ENCODE results near the gene RHBDD3.

The RHBDD3 gene

GRCh38 chr22:29215012-29215860, 52.5 kb downstream of the RHBDD3 start:
- H3K9me2 ChIP-seq (replicated peaks; ENCODE audit: insufficient read depth, low read length), result no peaks in the 10 kb centered on the region
- no peaks in the 10 kb centered on the region for H3K79me2 ChIP-seq (ENCODE audit: low read length)
- H3K27ac ChIP-seq (ENCODE audit: low read length), result no peak overlapping the region
- H4K20me1 ChIP-seq (ENCODE audit: insufficient read depth, low read length), result no peaks in the 10 kb centered on the region
- H3K36me3 ChIP-seq (replicated peaks; ENCODE audit: insufficient read depth, low read length), result no peaks in the 10 kb centered on the region
- TF ChIP-seq, protein P1, sequence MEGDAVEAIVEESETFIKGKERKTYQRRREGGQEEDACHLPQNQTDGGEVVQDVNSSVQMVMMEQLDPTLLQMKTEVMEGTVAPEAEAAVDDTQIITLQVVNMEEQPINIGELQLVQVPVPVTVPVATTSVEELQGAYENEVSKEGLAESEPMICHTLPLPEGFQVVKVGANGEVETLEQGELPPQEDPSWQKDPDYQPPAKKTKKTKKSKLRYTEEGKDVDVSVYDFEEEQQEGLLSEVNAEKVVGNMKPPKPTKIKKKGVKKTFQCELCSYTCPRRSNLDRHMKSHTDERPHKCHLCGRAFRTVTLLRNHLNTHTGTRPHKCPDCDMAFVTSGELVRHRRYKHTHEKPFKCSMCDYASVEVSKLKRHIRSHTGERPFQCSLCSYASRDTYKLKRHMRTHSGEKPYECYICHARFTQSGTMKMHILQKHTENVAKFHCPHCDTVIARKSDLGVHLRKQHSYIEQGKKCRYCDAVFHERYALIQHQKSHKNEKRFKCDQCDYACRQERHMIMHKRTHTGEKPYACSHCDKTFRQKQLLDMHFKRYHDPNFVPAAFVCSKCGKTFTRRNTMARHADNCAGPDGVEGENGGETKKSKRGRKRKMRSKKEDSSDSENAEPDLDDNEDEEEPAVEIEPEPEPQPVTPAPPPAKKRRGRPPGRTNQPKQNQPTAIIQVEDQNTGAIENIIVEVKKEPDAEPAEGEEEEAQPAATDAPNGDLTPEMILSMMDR (IDR thresholded peaks at IDR 0.05; ENCODE audit: low read length), result no peak
- no peak for TF ChIP-seq EZH2phosphoT487 (IDR thresholded peaks at IDR 0.05; ENCODE audit: low read length)
- no peak for TF ChIP-seq EZH2 (optimal IDR thresholded peaks at IDR 0.05; ENCODE audit: low read depth, low read length)
- no peak overlapping the region for H3K4me3 ChIP-seq (ENCODE audit: low read length)
- H3K4me2 ChIP-seq (ENCODE audit: low read depth, low read length), result no peak overlapping the region
- no peak overlapping the region for H2AFZ ChIP-seq (ENCODE audit: low read length)
- no peaks in the 10 kb centered on the region for H3K9me3 ChIP-seq (replicated peaks; ENCODE audit: insufficient read depth, low read length)
- no peak for DNase-seq
- no peaks in the 10 kb centered on the region for H3K4me1 ChIP-seq (ENCODE audit: low read length)
- H3F3A ChIP-seq (ENCODE audit: insufficient read depth, low read length), result no peaks in the 10 kb centered on the region
- no peaks in the 10 kb centered on the region for H3K27me3 ChIP-seq (replicated peaks; ENCODE audit: insufficient read depth, low read length)
- H3K9ac ChIP-seq (ENCODE audit: low read length), result no peak overlapping the region

- DNase-seq, result no peak
- Histone ChIP-seq H3K36me3 (replicated peaks; ENCODE audit: insufficient read depth, low read length) (no peaks in the 10 kb centered on the region), H3K4me2 (ENCODE audit: low read depth, low read length) (no peak overlapping the region), H2AFZ (ENCODE audit: low read length) (no peak overlapping the region), H4K20me1 (ENCODE audit: insufficient read depth, low read length) (no peaks in the 10 kb centered on the region), H3K9me2 (replicated peaks; ENCODE audit: insufficient read depth, low read length) (no peaks in the 10 kb centered on the region), H3K9me3 (replicated peaks; ENCODE audit: insufficient read depth, low read length) (no peaks in the 10 kb centered on the region), H3K27ac (ENCODE audit: low read length) (no peak overlapping the region), H3K4me3 (ENCODE audit: low read length) (no peak overlapping the region), H3K9ac (ENCODE audit: low read length) (no peak overlapping the region), H3K79me2 (ENCODE audit: low read length) (no peaks in the 10 kb centered on the region), H3K4me1 (ENCODE audit: low read length) (no peaks in the 10 kb centered on the region), H3K27me3 (replicated peaks; ENCODE audit: insufficient read depth, low read length) (no peaks in the 10 kb centered on the region), H3F3A (ENCODE audit: insufficient read depth, low read length) (no peaks in the 10 kb centered on the region)
- TF ChIP-seq, protein P1 (IDR thresholded peaks at IDR 0.05; ENCODE audit: low read length), result no peak
- TF ChIP-seq EZH2phosphoT487 (IDR thresholded peaks at IDR 0.05; ENCODE audit: low read length) (no peak), EZH2 (optimal IDR thresholded peaks at IDR 0.05; ENCODE audit: low read depth, low read length) (no peak)
These were observed 53.5 kb downstream of the RHBDD3 start for GRCh38 chr22:29214232-29214631.

DNA sequence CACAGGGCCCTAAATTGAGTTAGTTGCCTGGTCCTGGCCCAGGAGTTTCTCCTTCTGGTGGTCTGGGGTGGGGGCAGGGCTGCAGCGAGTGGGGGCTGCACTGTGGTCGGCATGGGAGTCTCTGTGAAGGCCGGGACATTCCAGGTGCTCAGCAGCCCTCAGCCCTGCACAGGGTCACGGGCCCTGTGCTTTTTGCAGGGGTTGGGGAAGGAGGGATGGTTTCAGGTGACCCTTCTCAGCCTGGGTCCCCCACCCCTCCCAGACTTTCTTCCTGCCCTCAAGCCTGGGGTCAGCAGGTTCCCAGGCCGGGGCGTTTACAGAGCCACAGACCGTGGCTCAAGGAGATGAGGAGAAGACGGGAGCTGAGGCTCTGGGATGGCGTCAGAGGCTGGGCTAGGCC, 54.3 kb downstream of the RHBDD3 start:
- Histone ChIP-seq H3K79me2 (ENCODE audit: low read length) (no peaks in the 10 kb centered on the region), H4K20me1 (ENCODE audit: insufficient read depth, low read length) (no peaks in the 10 kb centered on the region), H3K36me3 (replicated peaks; ENCODE audit: insufficient read depth, low read length) (no peaks in the 10 kb centered on the region), H3K27me3 (replicated peaks; ENCODE audit: insufficient read depth, low read length) (no peaks in the 10 kb centered on the region), H3K9me3 (replicated peaks; ENCODE audit: insufficient read depth, low read length) (no peaks in the 10 kb centered on the region), H3K4me1 (ENCODE audit: low read length) (no peaks in the 10 kb centered on the region), H3K27ac (ENCODE audit: low read length) (no peak overlapping the region), H3K9ac (ENCODE audit: low read length) (no peak overlapping the region), H3K9me2 (replicated peaks; ENCODE audit: insufficient read depth, low read length) (no peaks in the 10 kb centered on the region), H2AFZ (ENCODE audit: low read length) (no peak overlapping the region), H3K4me3 (ENCODE audit: low read length) (no peak overlapping the region), H3K4me2 (ENCODE audit: low read depth, low read length) (no peak overlapping the region), H3F3A (ENCODE audit: insufficient read depth, low read length) (no peaks in the 10 kb centered on the region)
- DNase-seq, result no peak
- no peak for TF ChIP-seq EZH2phosphoT487 (IDR thresholded peaks at IDR 0.05; ENCODE audit: low read length)

DNA sequence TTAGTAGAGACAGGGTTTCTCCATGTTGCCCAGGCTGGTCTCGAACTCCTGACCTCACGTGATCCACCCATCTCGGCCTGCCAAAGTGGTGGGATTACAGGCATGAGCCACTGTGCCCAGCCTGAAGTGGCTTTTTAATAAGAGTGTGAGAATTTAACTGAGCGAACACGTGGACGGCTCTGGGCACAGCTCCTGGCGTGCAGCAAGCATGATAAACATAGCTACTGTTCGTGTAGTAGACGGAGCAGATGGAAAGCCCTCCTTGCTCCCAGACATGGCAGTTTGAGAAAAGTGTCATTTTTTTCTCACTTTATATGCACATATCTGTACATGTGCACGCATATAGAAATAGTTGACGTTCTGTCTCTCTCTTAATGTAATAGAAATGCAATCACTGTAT, 55.0 kb downstream of the RHBDD3 start:
- H2AFZ ChIP-seq (ENCODE audit: low read length), result no peak overlapping the region
- peaks cover 3% of the 10 kb centered on the region for H3K4me1 ChIP-seq (ENCODE audit: low read length)
- TF ChIP-seq EZH2phosphoT487 (IDR thresholded peaks at IDR 0.05; ENCODE audit: low read length) (no peak), EZH2 (optimal IDR thresholded peaks at IDR 0.05; ENCODE audit: low read depth, low read length) (no peak)
- TF ChIP-seq, protein P1 (IDR thresholded peaks at IDR 0.05; ENCODE audit: low read length), result no peak
- no peaks in the 10 kb centered on the region for H3K79me2 ChIP-seq (ENCODE audit: low read length)
- no peaks in the 10 kb centered on the region for H3K9me2 ChIP-seq (replicated peaks; ENCODE audit: insufficient read depth, low read length)
- no peaks in the 10 kb centered on the region for H3K27me3 ChIP-seq (replicated peaks; ENCODE audit: insufficient read depth, low read length)
- no peak overlapping the region for H3K9ac ChIP-seq (ENCODE audit: low read length)
- no peaks in the 10 kb centered on the region for H3K9me3 ChIP-seq (replicated peaks; ENCODE audit: insufficient read depth, low read length)
- no peak overlapping the region for H3K4me3 ChIP-seq (ENCODE audit: low read length)
- H3F3A ChIP-seq (ENCODE audit: insufficient read depth, low read length), result no peaks in the 10 kb centered on the region
- H3K27ac ChIP-seq (ENCODE audit: low read length), result no peak overlapping the region
- no peaks in the 10 kb centered on the region for H3K36me3 ChIP-seq (replicated peaks; ENCODE audit: insufficient read depth, low read length)
- no peaks in the 10 kb centered on the region for H4K20me1 ChIP-seq (ENCODE audit: insufficient read depth, low read length)
- H3K4me2 ChIP-seq (ENCODE audit: low read depth, low read length), result no peak overlapping the region
- DNase-seq, result no peak

Measured in MM.1S (cell line).